HG02759 (cell line): Measurements from ENCODE around the gene PTPRK.
A peak's percentile ranks its signal among the peaks of the same experiment; 100 is the strongest.
"Not testable (repeated sequence)": the region's sequence is repeated elsewhere in the genome, so short reads cannot be mapped to it uniquely, and the experiment has no call there.

Source experiments
- ATAC-seq: cut with Tn5 transposase; IDR thresholded peaks from one replicate; pipeline ENCODE4 v1.9.1; 2021; ENCODE audit warnings: mild to moderate bottlenecking, moderate library complexity; ENCODE audit not compliant: unreplicated experiment

PTPRK gene

DNA sequence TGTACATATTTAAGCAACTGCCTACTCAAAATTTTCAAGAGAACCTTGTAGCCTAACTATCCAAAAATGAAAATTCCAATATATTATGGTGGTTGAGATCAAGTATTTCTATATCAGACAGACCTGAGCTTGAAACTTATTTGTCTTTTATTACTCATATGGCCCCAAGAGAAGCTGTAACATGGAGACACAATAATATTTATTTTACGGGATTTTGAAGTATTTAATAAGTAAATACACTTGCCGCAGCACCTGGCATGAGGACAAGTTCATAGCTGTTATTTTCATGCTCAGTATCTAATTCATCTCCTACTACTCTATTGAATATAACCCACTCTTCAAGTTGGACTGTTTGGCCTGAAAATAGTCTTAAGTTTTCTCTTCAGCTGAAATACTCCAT, 28.0 kb downstream of the PTPRK start:
- no peak for ATAC-seq

DNA sequence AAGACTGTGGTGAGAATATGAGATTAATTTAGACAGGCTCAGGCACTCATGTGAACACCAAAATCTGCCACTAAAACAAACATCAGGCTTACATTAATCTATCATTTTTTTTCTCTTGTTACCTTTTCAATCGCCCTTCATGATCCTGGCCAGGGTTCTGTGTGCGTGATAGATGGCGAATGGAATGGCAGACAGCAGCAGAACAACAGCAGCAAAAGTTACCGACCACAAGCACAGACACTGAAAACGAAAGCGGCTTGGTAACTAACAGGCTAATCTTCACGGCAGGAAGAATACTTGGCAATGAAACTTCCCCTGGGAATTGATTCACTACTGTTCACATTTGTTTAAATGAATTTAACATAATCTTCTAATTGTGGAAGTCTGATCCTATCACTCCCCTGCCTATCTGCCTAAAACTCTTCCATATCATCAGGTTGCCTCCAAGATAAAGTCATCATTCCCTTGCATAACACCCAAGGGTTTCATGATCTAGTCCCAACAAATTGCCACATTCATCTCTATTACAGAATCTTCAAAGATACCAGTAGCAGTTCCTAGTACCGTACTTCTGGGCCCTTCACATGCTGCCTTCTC, 28.7 kb downstream of the PTPRK start:
- peak; percentile 62 for ATAC-seq

- no peak for ATAC-seq
These were observed 29.3 kb downstream of the PTPRK start for GRCh38 chr6:128491100-128491581.

DNA sequence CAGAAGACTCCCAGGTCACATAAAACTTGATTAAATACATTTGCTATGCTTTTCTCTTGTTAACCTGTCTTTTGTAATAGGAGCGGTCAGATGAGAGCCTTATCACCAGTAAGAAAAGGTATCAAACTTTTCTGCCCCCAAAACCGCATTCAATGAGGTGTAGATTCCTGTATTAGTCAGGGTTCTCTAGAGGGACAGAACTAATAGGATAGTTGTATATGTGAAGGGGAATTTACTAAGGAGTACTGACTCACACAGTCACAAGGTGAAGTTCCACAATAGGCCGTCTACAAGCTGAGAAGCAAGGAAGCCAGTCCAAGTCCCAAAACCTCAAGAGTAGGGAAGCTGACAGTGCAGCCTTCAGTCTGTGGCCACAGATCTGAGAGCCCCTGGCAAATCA, 32.7 kb downstream of the PTPRK start:
- no peak for ATAC-seq

GRCh38 chr6:128487055-128487454, 33.3 kb downstream of the PTPRK start:
- no peak for ATAC-seq

- not testable (repeated sequence) for ATAC-seq
These were observed 33.8 kb downstream of the PTPRK start for GRCh38 chr6:128486580-128486979.

DNA sequence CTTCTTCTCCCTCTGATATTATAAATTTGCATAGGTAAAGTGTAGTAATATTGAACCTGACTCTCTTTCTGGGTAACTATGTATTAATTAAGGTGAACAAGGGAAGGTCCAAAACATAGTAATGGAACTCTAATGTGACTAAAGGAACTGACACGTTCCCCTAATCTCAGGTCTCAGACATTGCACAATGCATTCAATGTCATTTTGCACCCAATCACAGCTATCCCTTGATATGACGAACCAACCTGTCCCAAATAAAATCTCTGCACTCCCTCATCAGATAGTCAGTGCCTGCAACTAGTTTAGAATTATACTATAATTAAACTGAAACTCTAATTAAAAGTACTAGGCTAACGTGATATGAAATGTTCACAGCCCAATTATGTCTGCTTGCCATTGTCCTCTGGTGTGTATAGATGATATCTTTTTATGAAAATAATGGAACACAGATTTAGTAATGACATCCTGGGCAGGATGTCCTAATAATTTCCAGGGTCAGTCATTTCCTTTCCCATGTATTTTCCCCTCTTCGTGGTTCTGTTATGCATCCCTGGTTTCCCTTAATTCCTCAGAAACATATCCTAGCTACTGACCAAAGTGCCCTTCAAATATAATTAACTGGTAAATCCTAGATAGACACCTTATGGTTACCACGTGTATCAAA, 36.8 kb downstream of the PTPRK start:
- ATAC-seq: no peak

DNA sequence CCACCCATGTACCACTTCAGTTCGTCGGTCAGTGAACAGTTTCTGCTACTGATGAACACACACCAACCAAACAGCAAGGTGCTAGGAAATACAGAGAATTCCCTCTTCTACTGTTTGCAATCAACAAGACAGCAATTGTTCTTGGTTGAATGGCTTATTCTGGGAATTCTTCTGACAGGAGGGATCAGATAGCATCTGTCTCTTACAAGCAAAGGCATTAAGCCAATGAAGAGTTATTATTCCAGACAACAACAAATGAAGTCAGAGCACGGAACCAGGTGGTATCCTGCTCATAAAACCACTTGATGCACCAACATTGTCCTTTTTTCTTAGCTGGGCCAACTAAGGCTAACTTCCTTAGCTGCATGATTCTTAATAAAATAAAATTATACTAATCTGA, 37.8 kb downstream of the PTPRK start:
- no peak for ATAC-seq

DNA sequence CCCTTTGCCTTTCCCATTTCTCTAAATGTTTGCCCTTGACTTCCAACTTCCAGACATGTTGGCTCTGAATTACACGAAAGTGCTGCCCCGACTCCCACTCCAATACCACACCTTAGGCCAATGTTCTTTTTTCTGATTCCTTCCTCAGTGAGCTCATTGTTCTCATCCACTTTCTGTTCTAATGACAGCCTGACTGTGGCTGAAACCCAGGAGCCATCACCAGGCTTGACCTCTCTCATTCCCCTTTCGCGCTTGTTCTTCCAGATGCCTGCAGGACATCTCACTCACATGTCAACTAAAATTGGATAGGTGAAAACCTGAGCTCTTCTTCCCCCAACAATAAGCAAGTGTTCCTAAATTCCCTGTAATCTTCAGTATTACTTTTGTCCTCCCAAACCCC, 40.4 kb downstream of the PTPRK start:
- no peak for ATAC-seq

DNA sequence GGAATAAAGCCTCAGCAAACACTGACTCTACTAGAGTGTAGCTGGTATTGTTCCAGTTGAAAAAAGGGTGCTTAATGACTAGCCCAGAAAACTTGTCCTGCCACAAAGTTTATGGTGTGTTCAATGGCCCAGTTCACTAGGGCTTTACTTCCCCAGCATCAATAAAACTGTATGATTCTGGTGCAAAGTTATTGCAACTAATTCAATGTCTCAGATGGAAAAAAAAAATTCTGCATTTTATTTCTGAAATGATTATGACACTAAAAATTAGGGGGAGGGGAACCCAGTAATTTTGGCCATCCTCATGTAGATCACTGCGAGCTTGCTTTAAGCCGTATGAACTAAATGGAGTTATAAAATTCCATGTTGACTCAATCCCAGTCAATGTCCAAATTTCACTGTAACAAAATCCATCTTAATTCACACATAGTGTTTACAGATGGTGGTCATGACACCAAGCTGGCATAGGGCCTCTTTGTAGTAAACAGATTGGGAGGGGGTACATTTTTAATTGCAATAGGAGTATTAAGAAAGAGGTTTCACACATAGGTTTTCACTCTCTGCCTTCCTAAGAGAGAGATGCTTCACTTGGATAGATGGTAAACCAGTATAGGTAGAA, 41.2 kb downstream of the PTPRK start:
- ATAC-seq: no peak

DNA sequence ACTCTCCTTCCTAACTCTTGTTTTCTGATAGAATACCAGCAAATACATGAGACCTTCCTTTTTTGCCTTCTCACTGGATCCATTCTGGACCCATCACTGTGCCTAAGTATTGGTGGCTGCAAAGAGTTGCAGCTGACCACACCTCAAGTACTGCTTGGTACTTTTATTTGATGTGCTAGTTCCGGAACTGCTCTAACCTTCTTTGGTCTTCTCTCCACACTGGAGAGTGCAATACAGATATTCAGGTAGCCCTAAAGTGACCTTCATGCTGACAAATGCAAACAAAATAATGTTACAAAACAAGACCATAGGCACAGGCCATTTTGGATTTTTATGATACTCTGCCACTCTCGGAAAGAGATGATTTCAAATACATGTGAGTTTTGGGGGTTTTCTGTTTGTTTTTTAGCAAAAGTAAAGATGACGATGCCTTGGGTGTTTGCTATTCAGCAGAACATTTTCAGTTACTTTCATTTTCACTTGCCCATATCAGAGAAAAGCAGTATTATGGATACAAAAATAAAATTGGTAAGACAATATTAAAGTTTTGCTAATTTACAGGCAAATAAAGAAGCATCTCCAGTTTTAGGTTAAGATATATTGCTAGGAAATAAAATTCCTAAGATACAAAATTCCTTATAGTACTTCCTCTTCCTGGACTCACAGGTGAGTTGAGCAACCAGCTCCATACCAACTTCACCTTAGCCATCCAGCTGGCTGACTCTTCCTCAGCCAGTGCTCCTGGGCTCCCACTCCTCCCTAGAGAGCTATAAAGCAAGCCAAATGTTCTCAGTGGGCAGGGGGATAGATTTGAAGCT, 42.0 kb downstream of the PTPRK start:
- peak; percentile 38 for ATAC-seq

DNA sequence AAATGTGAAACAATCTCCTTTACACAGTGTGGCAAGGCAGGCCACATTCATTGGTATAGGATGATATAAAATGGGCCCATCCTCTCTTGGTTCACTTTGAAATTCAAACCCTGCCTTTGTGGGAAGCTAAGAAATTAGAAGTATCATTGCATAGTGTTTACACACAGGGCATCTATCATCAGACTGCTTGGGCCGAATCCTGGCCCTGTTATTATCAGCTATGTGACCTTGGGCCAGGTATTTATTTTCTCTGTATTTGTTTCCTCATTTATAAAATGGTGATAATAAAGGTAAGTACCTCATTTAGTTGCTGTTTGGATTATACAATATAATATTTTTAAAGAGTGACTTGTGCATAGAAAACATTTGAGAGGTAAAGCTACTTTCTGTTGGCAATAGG, 45.5 kb downstream of the PTPRK start:
- no peak for ATAC-seq

GRCh38 chr6:128474481-128474880, 45.9 kb downstream of the PTPRK start:
- no peak for ATAC-seq

DNA sequence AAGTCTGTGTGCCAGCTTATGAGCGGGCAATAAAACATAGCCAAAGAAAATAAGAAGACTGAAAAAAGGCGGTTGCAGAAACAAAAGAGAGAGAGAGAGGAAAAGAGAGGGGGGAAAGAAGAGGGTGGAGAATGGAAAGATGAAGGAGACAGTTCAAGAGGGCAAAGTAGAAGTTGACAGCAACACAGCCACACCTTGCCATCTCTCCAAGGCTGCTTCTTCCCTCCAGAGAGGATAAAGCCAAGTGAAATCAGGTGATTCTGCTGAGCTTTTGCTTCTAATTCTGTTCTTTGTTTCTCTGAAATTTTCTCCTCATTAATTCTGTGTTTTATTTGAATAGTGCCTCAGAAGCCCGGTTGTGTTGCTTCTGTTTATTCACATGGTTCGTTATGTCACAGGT, 48.5 kb downstream of the PTPRK start:
- no peak for ATAC-seq

- ATAC-seq: no peak
These were observed 54.7 kb downstream of the PTPRK start for GRCh38 chr6:128465368-128466343.

- ATAC-seq: no peak
These were observed 55.6 kb downstream of the PTPRK start for GRCh38 chr6:128464790-128465189.

GRCh38 chr6:128463942-128464341, 56.5 kb downstream of the PTPRK start:
- ATAC-seq: no peak

DNA sequence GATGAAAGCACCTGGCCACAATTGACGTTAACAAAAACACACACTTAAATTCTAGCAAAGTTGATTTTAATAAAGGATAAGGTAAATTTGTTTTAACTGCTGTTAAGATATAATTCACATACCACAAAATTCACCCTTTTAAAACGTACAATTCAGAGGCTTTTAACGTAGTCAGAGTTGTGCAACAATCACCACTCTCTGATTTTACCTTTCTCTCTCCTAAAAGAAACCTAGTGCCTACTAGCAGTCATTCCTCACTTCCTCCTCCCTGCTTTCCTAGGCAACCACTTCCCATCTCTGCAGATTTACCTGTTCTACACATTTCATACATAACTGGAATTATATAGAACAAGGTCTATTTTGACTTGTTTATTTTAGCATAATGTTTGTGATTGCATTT, 58.9 kb downstream of the PTPRK start:
- no peak for ATAC-seq

DNA sequence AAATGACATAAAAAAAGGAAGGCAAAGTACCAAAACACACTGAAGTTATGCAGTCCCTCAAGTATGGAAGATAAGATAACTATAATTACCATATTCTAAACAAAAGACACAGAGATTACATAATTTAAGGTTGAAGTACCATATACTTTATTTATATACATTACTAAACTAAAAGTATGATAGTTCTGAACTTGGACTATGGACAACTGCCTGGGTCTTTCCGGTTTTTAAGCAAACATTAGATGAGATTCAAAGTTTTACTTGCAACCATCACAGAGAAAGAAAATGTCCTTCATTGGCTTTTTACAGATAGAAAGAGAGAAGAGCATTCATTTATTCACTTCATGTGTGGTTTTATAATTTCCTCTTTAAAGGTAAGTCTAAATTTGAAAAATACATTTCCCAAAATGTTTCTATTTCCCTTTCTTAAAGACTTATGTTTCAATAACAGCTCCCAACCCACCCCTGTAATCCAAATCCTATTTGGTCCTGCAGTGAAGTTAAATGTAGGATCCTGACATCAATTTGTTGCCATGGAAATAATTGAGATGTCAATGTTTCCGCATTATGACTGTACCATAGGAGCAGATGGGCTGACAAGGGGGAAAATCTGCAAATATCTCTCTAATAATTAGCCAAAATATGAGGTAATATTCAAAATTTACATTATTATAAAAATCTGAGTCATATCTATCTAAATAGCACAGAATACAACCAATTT, 63.7 kb downstream of the PTPRK start:
- no peak for ATAC-seq

DNA sequence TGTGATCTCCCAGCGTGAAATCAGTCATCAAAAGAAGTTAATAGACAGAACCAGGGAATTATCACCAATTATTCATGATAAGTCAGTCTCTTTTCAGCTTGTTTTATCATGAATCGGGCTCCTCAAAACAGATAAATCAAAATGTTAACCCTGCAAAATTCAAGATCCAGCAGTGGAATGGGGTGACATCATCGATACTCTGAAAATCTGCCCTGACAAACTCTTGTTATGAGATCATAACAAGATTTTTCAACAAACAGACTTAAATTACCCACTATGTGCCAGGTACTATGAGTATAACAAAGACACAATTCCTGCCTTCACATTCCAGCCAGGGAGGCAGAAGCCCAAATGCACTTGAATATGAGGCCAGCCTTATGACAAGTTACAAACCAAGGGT, 64.4 kb downstream of the PTPRK start:
- no peak for ATAC-seq
